Suprapubic skin (tissue), 4 donors: ENCODE data around the gene PCDHA9.

Source experiments
- POLR2A ChIP-seq, 2 donors: fragments of 450-650 bp; IDR thresholded peaks; one replicate each; pipeline ENCODE4 v1.6.1; 2017; ENCODE audit warnings: antibody characterized with exemption in 2 of 2, mild to moderate bottlenecking in 2 of 2, moderate library complexity in 2 of 2
- POLR2AphosphoS5 ChIP-seq, 3 donors: sonication (generic); formaldehyde crosslinking; IDR thresholded peaks; one replicate each; pipeline ENCODE4 v1.6.1; 2017; ENCODE audit warnings: antibody characterized with exemption in 3 of 3
- TF ChIP-seq, protein P1 (sequence below), 2 donors: fragments of 200-600 bp in 1 of 2; fragments of 450-650 bp in 1 of 2; sonication (generic) in 1 of 2; IDR thresholded peaks; one replicate each; pipeline ENCODE4 v1.5.1; 2016 to 2019; ENCODE audit warnings: antibody characterized with exemption in 2 of 2, mild to moderate bottlenecking in 1 of 2, moderate library complexity in 1 of 2

DNA sequence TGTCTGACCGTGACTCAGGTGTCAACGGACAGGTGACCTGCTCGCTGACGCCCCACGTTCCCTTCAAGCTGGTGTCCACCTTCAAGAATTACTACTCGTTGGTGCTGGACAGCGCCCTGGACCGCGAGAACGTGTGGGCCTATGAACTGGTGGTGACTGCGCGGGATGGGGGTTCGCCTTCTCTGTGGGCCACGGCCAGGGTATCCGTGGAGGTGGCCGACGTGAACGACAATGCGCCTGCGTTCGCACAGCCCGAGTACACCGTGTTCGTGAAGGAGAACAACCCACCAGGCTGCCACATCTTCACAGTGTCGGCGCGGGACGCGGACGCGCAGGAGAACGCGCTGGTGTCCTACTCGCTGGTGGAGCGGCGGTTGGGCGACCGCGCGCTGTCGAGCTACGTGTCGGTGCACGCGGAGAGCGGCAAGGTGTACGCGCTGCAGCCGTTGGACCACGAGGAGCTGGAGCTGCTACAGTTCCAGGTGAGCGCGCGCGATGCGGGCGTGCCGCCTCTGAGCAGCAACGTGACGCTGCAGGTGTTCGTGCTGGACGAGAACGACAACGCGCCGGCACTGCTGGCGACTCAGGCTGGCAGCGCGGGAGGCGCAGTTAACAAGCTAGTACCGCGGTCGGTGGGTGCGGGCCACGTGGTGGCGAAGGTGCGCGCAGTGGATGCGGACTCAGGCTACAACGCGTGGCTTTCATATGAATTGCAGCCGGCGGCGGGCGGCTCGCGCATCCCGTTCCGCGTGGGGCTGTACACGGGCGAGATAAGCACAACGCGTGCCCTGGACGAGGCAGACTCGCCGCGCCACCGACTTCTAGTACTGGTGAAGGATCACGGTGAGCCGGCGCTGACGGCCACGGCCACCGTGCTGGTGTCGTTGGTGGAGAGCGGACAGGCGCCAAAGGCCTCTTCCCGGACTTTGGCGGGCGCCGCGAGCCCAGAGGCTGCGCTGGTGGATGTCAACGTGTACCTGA lies 22.3 kb downstream of the PCDHA9 start:
- TF ChIP-seq, protein P1, sequence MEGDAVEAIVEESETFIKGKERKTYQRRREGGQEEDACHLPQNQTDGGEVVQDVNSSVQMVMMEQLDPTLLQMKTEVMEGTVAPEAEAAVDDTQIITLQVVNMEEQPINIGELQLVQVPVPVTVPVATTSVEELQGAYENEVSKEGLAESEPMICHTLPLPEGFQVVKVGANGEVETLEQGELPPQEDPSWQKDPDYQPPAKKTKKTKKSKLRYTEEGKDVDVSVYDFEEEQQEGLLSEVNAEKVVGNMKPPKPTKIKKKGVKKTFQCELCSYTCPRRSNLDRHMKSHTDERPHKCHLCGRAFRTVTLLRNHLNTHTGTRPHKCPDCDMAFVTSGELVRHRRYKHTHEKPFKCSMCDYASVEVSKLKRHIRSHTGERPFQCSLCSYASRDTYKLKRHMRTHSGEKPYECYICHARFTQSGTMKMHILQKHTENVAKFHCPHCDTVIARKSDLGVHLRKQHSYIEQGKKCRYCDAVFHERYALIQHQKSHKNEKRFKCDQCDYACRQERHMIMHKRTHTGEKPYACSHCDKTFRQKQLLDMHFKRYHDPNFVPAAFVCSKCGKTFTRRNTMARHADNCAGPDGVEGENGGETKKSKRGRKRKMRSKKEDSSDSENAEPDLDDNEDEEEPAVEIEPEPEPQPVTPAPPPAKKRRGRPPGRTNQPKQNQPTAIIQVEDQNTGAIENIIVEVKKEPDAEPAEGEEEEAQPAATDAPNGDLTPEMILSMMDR (IDR thresholded peaks at IDR 0.05): no peak
- TF ChIP-seq POLR2A (IDR thresholded peaks at IDR 0.05) (no peak), POLR2AphosphoS5 (IDR thresholded peaks at IDR 0.05) (no peak)
